Neural progenitor cell (in vitro differentiated cells): ENCODE results near the gene KCTD3. TPM values are rescaled to one million over a fixed set of nuclear protein-coding genes. Genes with fewer than 3 reads are reported as not detected.

Experiments
- DNase-seq: peaks from one replicate; pipeline ENCODE4 v3.0.0-alpha.2; 2016; ENCODE audit warnings: low spot score
- H2AFZ ChIP-seq: fragments of 200-600 bp; sonication (generic); replicated peaks from 2 replicates; pipeline ENCODE4 v1.6.1; 2016; ENCODE audit warnings: antibody characterized with exemption
- H3F3A ChIP-seq: fragments of 200-600 bp; sonication (generic); 2 replicates; pipeline ENCODE4 v1.6.1; 2016; ENCODE audit warnings: antibody characterized with exemption, low read depth
- H3K27ac ChIP-seq: fragments of 200-600 bp; sonication (generic); 2 replicates; pipeline ENCODE4 v1.5.1; 2016; ENCODE audit warnings: mild to moderate bottlenecking
- H3K27me3 ChIP-seq: fragments of 200-600 bp; sonication (generic); 2 replicates; pipeline ENCODE4 v1.6.1; 2016; ENCODE audit warnings: mild to moderate bottlenecking, moderate library complexity
- H3K36me3 ChIP-seq: fragments of 200-600 bp; sonication (generic); 2 replicates; pipeline ENCODE4 v1.5.1; 2016
- H3K4me1 ChIP-seq: fragments of 200-600 bp; sonication (generic); 2 replicates; pipeline ENCODE4 v1.6.1; 2016; ENCODE audit warnings: mixed run types
- H3K4me2 ChIP-seq: fragments of 200-600 bp; sonication (generic); 2 replicates; pipeline ENCODE4 v1.6.1; 2016
- H3K4me3 ChIP-seq: fragments of 200-600 bp; sonication (generic); 2 replicates; pipeline ENCODE4 v1.5.1; 2016
- H3K79me2 ChIP-seq: fragments of 200-600 bp; sonication (generic); 2 replicates; pipeline ENCODE4 v1.6.1; 2016; ENCODE audit warnings: low read depth
- H3K9ac ChIP-seq: fragments of 200-600 bp; sonication (generic); 2 replicates; pipeline ENCODE4 v1.6.1; 2016
- H3K9me3 ChIP-seq: fragments of 200-600 bp; sonication (generic); 2 replicates; pipeline ENCODE4 v1.5.1; 2016; ENCODE audit warnings: low read depth
- H4K20me1 ChIP-seq: fragments of 200-600 bp; sonication (generic); 2 replicates; pipeline ENCODE4 v1.6.1; 2016; ENCODE audit warnings: low read depth
- H3K27ac Mint-ChIP-seq: 3 replicates; pipeline ENCODE4 v1.8.0; 2021; ENCODE audit warnings: mixed read lengths
- H3K27me3 Mint-ChIP-seq: 2 replicates; pipeline ENCODE4 v1.8.0; 2022; ENCODE audit warnings: low read depth, mild to moderate bottlenecking, inconsistent platforms, moderate library complexity, mixed read lengths; ENCODE audit not compliant: insufficient read depth
- H3K36me3 Mint-ChIP-seq: 3 replicates; pipeline ENCODE4 v1.8.0; 2021; ENCODE audit warnings: mixed read lengths
- H3K4me1 Mint-ChIP-seq: 3 replicates; pipeline ENCODE4 v1.8.0; 2021; ENCODE audit warnings: mixed read lengths
- H3K4me3 Mint-ChIP-seq: 3 replicates; pipeline ENCODE4 v1.8.0; 2021; ENCODE audit warnings: mild to moderate bottlenecking, moderate library complexity, mixed read lengths
- H3K9me3 Mint-ChIP-seq: 3 replicates; pipeline ENCODE4 v1.8.0; 2020; ENCODE audit warnings: mixed read lengths
- CTCF ChIP-seq: fragments of 200-600 bp; sonication (generic); IDR thresholded peaks from 2 replicates; pipeline ENCODE4 v1.5.1; 2017; ENCODE audit warnings: antibody characterized with exemption, mild to moderate bottlenecking
- EZH2 ChIP-seq: fragments of 200-600 bp; sonication (generic); IDR thresholded peaks from 2 replicates; pipeline ENCODE4 v1.6.1; 2017; ENCODE audit warnings: antibody characterized with exemption, mild to moderate bottlenecking, moderate library complexity
- EZH2phosphoT487 ChIP-seq: fragments of 200-600 bp; sonication (generic); IDR thresholded peaks from 2 replicates; pipeline ENCODE4 v1.6.1; 2017; ENCODE audit warnings: antibody characterized with exemption
- total RNA-seq: library from RNA; depleted of rRNA; stranded (reverse); fragments of >200 nt; gene quantifications from 2 replicates; pipeline ENCODE4 v1.2.3, GENCODE V29; 2015; ENCODE audit warnings: low replicate concordance

The KCTD3 gene
- total RNA-seq, 1 donor from 2014 or later, result 70.1 TPM

GRCh38 chr1:215547011-215547410, 20.1 kb upstream of the KCTD3 start:
- no peaks in the 10 kb centered on the region for H3K27me3 Mint-ChIP-seq
- no peak overlapping the region for H2AFZ ChIP-seq
- no peak overlapping the region for H3K9ac ChIP-seq
- H3K4me2 ChIP-seq, result no peak overlapping the region
- H3K4me1 Mint-ChIP-seq, result no peaks in the 10 kb centered on the region
- H3K27me3 ChIP-seq, result no peaks in the 10 kb centered on the region
- H3K79me2 ChIP-seq, result no peaks in the 10 kb centered on the region
- H3K27ac Mint-ChIP-seq, result no peak overlapping the region
- H3F3A ChIP-seq, result no peaks in the 10 kb centered on the region
- H3K36me3 ChIP-seq, result no peaks in the 10 kb centered on the region
- no peak for DNase-seq
- no peaks in the 10 kb centered on the region for H4K20me1 ChIP-seq
- no peak overlapping the region for H3K4me3 Mint-ChIP-seq
- H3K9me3 Mint-ChIP-seq, result no peaks in the 10 kb centered on the region
- no peaks in the 10 kb centered on the region for H3K36me3 Mint-ChIP-seq
- TF ChIP-seq EZH2 (no peak), CTCF (no peak), EZH2phosphoT487 (no peak)
- no peak overlapping the region for H3K4me3 ChIP-seq
- peaks cover 3% of the 10 kb centered on the region for H3K9me3 ChIP-seq
- H3K4me1 ChIP-seq, result no peaks in the 10 kb centered on the region
- no peak overlapping the region for H3K27ac ChIP-seq

GRCh38 chr1:215551806-215552205, 15.3 kb upstream of the KCTD3 start:
- TF ChIP-seq EZH2 (no peak), EZH2phosphoT487 (no peak), CTCF (no peak)
- Histone ChIP-seq H3K4me3 (no peak overlapping the region), H2AFZ (no peak overlapping the region), H3K4me1 (no peaks in the 10 kb centered on the region), H3K27ac (no peak overlapping the region), H3K79me2 (no peaks in the 10 kb centered on the region), H3K9me3 (peaks cover 3% of the 10 kb centered on the region), H3K27me3 (no peaks in the 10 kb centered on the region), H3F3A (no peaks in the 10 kb centered on the region), H3K9ac (no peak overlapping the region), H3K4me2 (no peak overlapping the region), H4K20me1 (no peaks in the 10 kb centered on the region), H3K36me3 (no peaks in the 10 kb centered on the region)
- no peaks in the 10 kb centered on the region for H3K27me3 Mint-ChIP-seq
- H3K36me3 Mint-ChIP-seq, result peaks cover 2% of the 10 kb centered on the region
- H3K4me3 Mint-ChIP-seq, result no peak overlapping the region
- no peak overlapping the region for H3K27ac Mint-ChIP-seq
- no peak for DNase-seq
- no peaks in the 10 kb centered on the region for H3K4me1 Mint-ChIP-seq
- H3K9me3 Mint-ChIP-seq, result peaks cover 13% of the 10 kb centered on the region

- Histone ChIP-seq H3F3A (no peaks in the 10 kb centered on the region), H2AFZ (no peak overlapping the region), H3K27ac (no peak overlapping the region), H3K36me3 (no peaks in the 10 kb centered on the region), H3K79me2 (no peaks in the 10 kb centered on the region), H3K4me1 (no peaks in the 10 kb centered on the region), H3K9me3 (no peaks in the 10 kb centered on the region), H4K20me1 (no peaks in the 10 kb centered on the region), H3K4me2 (no peak overlapping the region), H3K4me3 (no peak overlapping the region), H3K9ac (no peak overlapping the region), H3K27me3 (no peaks in the 10 kb centered on the region)
- H3K4me3 Mint-ChIP-seq, result no peak overlapping the region
- H3K9me3 Mint-ChIP-seq, result peaks cover 15% of the 10 kb centered on the region
- TF ChIP-seq EZH2, result no peak
- no peak for TF ChIP-seq EZH2phosphoT487
- no peak for TF ChIP-seq CTCF
- no peak overlapping the region for H3K27ac Mint-ChIP-seq
- H3K27me3 Mint-ChIP-seq, result no peaks in the 10 kb centered on the region
- H3K4me1 Mint-ChIP-seq, result no peaks in the 10 kb centered on the region
- H3K36me3 Mint-ChIP-seq, result peaks cover 2% of the 10 kb centered on the region
- no peak for DNase-seq
These were observed 12.2 kb upstream of the KCTD3 start for GRCh38 chr1:215554865-215555264.
